ENCODE data around the gene CUL3.

The CUL3 gene

DNA sequence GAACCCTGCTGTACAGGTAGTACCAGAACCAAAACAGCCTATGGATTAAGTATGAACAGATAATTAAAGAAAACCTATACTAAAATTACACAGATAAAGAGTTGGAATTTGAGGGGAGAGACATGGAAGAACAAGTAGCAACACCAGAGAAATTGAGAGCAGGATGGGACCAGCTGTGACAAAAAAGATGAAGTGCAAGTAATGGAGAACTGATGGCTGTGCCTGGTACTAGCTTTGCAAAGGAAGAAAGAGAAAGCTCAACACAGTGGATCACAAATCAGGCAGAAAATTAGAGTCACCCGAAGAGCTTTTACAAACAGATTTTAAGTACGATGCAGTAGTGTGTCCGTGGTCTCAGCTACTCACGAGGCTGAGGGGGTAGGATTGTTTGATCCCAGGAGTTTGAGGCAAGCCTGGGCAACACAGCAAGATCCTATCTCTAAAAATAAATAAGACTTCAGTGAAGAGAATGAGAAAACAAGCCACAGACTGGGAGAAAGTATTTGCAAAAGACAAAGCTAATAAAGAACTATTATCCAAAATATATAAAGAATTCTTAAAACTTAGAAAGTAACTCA, 46.5 kb downstream of the CUL3 start:
- Histone ChIP-seq H3F3A (ENCODE audit: insufficient read depth) (peaks cover 24% of the 10 kb centered on the region; the same call in 1 of the 2 replicates), H3K27me3 (ENCODE audit: low read length) (no peaks in the 10 kb centered on the region), H3K27ac (ENCODE audit: low read depth, low read length) (no peak overlapping the region), H3K79me2 (ENCODE audit: insufficient read depth, low read length) (peaks cover 97% of the 10 kb centered on the region), H3K36me3 (ENCODE audit: low read length) (peaks cover 67% of the 10 kb centered on the region), H3K4me2 (ENCODE audit: low read depth, low read length, poor library complexity, severe bottlenecking) (no peak overlapping the region), H3K9ac (ENCODE audit: low read length) (no peak overlapping the region), H3K4me3 (ENCODE audit: insufficient read depth, low read length, poor library complexity, severe bottlenecking) (no peak overlapping the region), H2AFZ (ENCODE audit: low read depth, low read length, severe bottlenecking) (no peak overlapping the region), H4K20me1 (ENCODE audit: low read depth, low read length) (peaks cover 56% of the 10 kb centered on the region), H3K9me3 (ENCODE audit: insufficient read depth, low read length) (no peaks in the 10 kb centered on the region), H3K9me2 (replicated peaks; ENCODE audit: insufficient read depth, low read length) (no peaks in the 10 kb centered on the region)
- no peak for TF ChIP-seq EZH2phosphoT487 (conservative IDR thresholded peaks at IDR 0.05; ENCODE audit: low read length)
- TF ChIP-seq, protein P1, sequence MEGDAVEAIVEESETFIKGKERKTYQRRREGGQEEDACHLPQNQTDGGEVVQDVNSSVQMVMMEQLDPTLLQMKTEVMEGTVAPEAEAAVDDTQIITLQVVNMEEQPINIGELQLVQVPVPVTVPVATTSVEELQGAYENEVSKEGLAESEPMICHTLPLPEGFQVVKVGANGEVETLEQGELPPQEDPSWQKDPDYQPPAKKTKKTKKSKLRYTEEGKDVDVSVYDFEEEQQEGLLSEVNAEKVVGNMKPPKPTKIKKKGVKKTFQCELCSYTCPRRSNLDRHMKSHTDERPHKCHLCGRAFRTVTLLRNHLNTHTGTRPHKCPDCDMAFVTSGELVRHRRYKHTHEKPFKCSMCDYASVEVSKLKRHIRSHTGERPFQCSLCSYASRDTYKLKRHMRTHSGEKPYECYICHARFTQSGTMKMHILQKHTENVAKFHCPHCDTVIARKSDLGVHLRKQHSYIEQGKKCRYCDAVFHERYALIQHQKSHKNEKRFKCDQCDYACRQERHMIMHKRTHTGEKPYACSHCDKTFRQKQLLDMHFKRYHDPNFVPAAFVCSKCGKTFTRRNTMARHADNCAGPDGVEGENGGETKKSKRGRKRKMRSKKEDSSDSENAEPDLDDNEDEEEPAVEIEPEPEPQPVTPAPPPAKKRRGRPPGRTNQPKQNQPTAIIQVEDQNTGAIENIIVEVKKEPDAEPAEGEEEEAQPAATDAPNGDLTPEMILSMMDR (IDR thresholded peaks at IDR 0.05; ENCODE audit: insufficient read depth, low read length, poor library complexity, severe bottlenecking), result no peak

DNA sequence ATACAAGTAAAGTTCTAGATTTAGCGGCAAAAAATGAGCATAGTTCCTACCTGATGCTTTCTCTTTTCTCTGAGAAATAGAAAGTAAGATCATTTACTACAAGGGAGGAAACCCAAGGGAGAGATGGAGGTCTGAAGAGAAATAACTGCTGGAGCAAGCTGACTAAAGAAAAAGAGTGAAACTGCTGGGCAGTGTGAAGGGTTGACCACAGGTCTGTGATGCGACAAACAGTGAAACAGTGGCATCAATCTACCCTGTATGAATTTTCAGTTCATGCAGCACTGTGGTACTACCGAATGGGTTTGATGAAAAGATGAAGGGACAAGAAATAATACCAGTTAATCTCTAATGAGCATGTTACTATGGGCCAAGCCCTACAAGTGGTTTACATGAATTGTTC, 52.2 kb downstream of the CUL3 start:
- no peaks in the 10 kb centered on the region for H3K9me2 ChIP-seq (replicated peaks; ENCODE audit: insufficient read depth, low read length)
- H3K9me3 ChIP-seq (ENCODE audit: insufficient read depth, low read length), result no peaks in the 10 kb centered on the region
- H3K4me3 ChIP-seq (ENCODE audit: insufficient read depth, low read length, poor library complexity, severe bottlenecking), result no peak overlapping the region
- peaks cover 54% of the 10 kb centered on the region for H3K36me3 ChIP-seq (ENCODE audit: low read length)
- H3K4me2 ChIP-seq (ENCODE audit: low read depth, low read length, poor library complexity, severe bottlenecking), result no peak overlapping the region
- H3K9ac ChIP-seq (ENCODE audit: low read length), result no peak overlapping the region
- H3K27ac ChIP-seq (ENCODE audit: low read depth, low read length), result no peak overlapping the region
- no peaks in the 10 kb centered on the region for H3K27me3 ChIP-seq (ENCODE audit: low read length)
- no peak for TF ChIP-seq EZH2phosphoT487 (conservative IDR thresholded peaks at IDR 0.05; ENCODE audit: low read length)
- TF ChIP-seq, protein P1 (IDR thresholded peaks at IDR 0.05; ENCODE audit: insufficient read depth, low read length, poor library complexity, severe bottlenecking), result no peak
- H3F3A ChIP-seq (ENCODE audit: insufficient read depth), result peaks cover 45% of the 10 kb centered on the region
- H2AFZ ChIP-seq (ENCODE audit: low read depth, low read length, severe bottlenecking), result no peak overlapping the region
- H4K20me1 ChIP-seq (ENCODE audit: low read depth, low read length), result peaks cover 36% of the 10 kb centered on the region
- peaks cover 96% of the 10 kb centered on the region for H3K79me2 ChIP-seq (ENCODE audit: insufficient read depth, low read length)

DNA sequence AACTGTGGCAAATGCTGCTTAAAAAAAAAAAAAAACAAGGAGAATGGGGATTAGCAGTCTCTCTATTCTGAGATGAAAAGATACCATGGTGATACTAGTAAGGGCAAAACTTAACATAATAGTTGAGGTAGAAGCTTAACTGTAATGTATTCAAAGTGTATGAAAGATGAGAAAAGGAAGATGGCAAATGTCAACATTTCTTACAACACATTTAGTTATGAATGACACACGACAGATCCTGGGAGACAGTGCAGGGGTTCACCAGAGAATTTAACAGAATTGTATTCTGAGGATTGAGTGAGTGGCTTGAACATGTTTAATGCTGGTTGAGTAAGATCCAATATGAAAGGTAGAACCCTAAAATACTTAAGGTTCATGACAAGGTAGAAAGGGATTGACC, 52.7 kb downstream of the CUL3 start:
- Histone ChIP-seq H3K9me2 (replicated peaks; ENCODE audit: insufficient read depth, low read length) (no peaks in the 10 kb centered on the region), H2AFZ (ENCODE audit: low read depth, low read length, severe bottlenecking) (no peak overlapping the region), H3K4me3 (ENCODE audit: insufficient read depth, low read length, poor library complexity, severe bottlenecking) (no peak overlapping the region), H3K9ac (ENCODE audit: low read length) (no peak overlapping the region), H3K4me2 (ENCODE audit: low read depth, low read length, poor library complexity, severe bottlenecking) (no peak overlapping the region), H3F3A (ENCODE audit: insufficient read depth) (peaks cover 50% of the 10 kb centered on the region), H3K27me3 (ENCODE audit: low read length) (no peaks in the 10 kb centered on the region), H4K20me1 (ENCODE audit: low read depth, low read length) (peaks cover 31% of the 10 kb centered on the region), H3K9me3 (ENCODE audit: insufficient read depth, low read length) (no peaks in the 10 kb centered on the region), H3K36me3 (ENCODE audit: low read length) (peaks cover 49% of the 10 kb centered on the region), H3K27ac (ENCODE audit: low read depth, low read length) (no peak overlapping the region; the same call in 1 of the 2 replicates), H3K79me2 (ENCODE audit: insufficient read depth, low read length) (peaks cover 96% of the 10 kb centered on the region)
- TF ChIP-seq, protein P1 (IDR thresholded peaks at IDR 0.05; ENCODE audit: insufficient read depth, low read length, poor library complexity, severe bottlenecking), result no peak
- TF ChIP-seq EZH2phosphoT487 (conservative IDR thresholded peaks at IDR 0.05; ENCODE audit: low read length), result no peak
